Skeletal muscle cell (primary cell): ENCODE measurements around the gene PFDN1.
"Not testable (repeated sequence)": the region's sequence is repeated elsewhere in the genome, so short reads cannot be mapped to it uniquely, and the experiment has no call there.

ENCODE experiments used
- DNase-seq: peaks from one replicate; pipeline ENCODE4 v3.0.0-alpha.2; 2010; ENCODE audit warnings: low read depth
- H3K4me3 ChIP-seq: 2 replicates; pipeline ENCODE4 v1.5.1; 2011; ENCODE audit warnings: low read depth, mild to moderate bottlenecking, control low read depth, low read length, moderate library complexity

Gene PFDN1

GRCh38 chr5:140222416-140222815 is 80.5 kb downstream of the PFDN1 start:
- no peak for DNase-seq
- no peak overlapping the region for H3K4me3 ChIP-seq

- no peak overlapping the region for H3K4me3 ChIP-seq
- DNase-seq: peak; percentile 56
These were observed 81.1 kb downstream of the PFDN1 start for GRCh38 chr5:140221697-140222223.

GRCh38 chr5:140220698-140221064 is 82.2 kb downstream of the PFDN1 start:
- DNase-seq: no peak

GRCh38 chr5:140220032-140220697 is 82.7 kb downstream of the PFDN1 start:
- no peak for DNase-seq
- H3K4me3 ChIP-seq: no peak overlapping the region

More at GRCh38 chr5:140220698-140221064, 82.2 kb downstream of the PFDN1 start:
- H3K4me3 ChIP-seq: no peak overlapping the region

GRCh38 chr5:140219068-140219991 is 83.6 kb downstream of the PFDN1 start:
- DNase-seq: no peak
- no peak overlapping the region for H3K4me3 ChIP-seq

- no peak overlapping the region for H3K4me3 ChIP-seq
- no peak for DNase-seq
These were observed 85.4 kb downstream of the PFDN1 start for GRCh38 chr5:140217299-140218026.

- H3K4me3 ChIP-seq: no peak overlapping the region
- DNase-seq: no peak
These were observed 86.3 kb downstream of the PFDN1 start for GRCh38 chr5:140216478-140217074.

GRCh38 chr5:140215276-140215675 is 87.6 kb downstream of the PFDN1 start:
- no peak overlapping the region for H3K4me3 ChIP-seq
- no peak for DNase-seq

- H3K4me3 ChIP-seq: no peak overlapping the region
- peak; percentile 55 for DNase-seq
These were observed 88.1 kb downstream of the PFDN1 start for GRCh38 chr5:140214831-140215230.

- no peak overlapping the region for H3K4me3 ChIP-seq
- DNase-seq: no peak
These were observed 89.4 kb downstream of the PFDN1 start for GRCh38 chr5:140213370-140213983.

GRCh38 chr5:140208065-140208464 is 94.8 kb downstream of the PFDN1 start:
- DNase-seq: no peak
- H3K4me3 ChIP-seq: no peak overlapping the region

GRCh38 chr5:140207250-140207964 is 95.5 kb downstream of the PFDN1 start:
- H3K4me3 ChIP-seq: no peak overlapping the region
- no peak for DNase-seq

GRCh38 chr5:140205952-140206351 is 96.9 kb downstream of the PFDN1 start:
- DNase-seq: no peak
- no peak overlapping the region for H3K4me3 ChIP-seq

- DNase-seq: no peak
- no peak overlapping the region for H3K4me3 ChIP-seq
These were observed 97.7 kb downstream of the PFDN1 start for GRCh38 chr5:140205216-140205615.

- no peak overlapping the region for H3K4me3 ChIP-seq
- DNase-seq: no peak
These were observed 100.3 kb downstream of the PFDN1 start for GRCh38 chr5:140202610-140203009.

- no peak overlapping the region for H3K4me3 ChIP-seq
- DNase-seq: no peak
These were observed 100.8 kb downstream of the PFDN1 start for GRCh38 chr5:140202078-140202477.

GRCh38 chr5:140198915-140199314 is 104.0 kb downstream of the PFDN1 start:
- H3K4me3 ChIP-seq, DNase-seq: not testable (repeated sequence)

- H3K4me3 ChIP-seq: no peak overlapping the region
- no peak for DNase-seq
These were observed 105.9 kb downstream of the PFDN1 start for GRCh38 chr5:140197023-140197422.
